RPMI7951 (cell line): ENCODE measurements around the gene CNTN5. TPM values are rescaled to one million over a fixed set of nuclear protein-coding genes. Genes with fewer than 3 reads are reported as not detected.

Source experiments
- DNase-seq: peaks from one replicate; pipeline ENCODE4 v3.0.0-alpha.2; 2012; ENCODE audit warnings: low read depth
- total RNA-seq: library from RNA; depleted of rRNA; stranded (reverse); fragments of >200 nt; shearing (Covaris generic); gene quantifications from 2 replicates; pipeline ENCODE4 v1.2.3, GENCODE V29; 2014

Gene CNTN5
- total RNA-seq, 1 experiment from 2014 or later: not detected

- DNase-seq: no peak
Observed at GRCh38 chr11:100080381-100080780, 1059.6 kb downstream of the CNTN5 start.

- no peak for DNase-seq
Observed at GRCh38 chr11:100080821-100081220, 1060.1 kb downstream of the CNTN5 start.

GRCh38 chr11:100093698-100094097, 1072.9 kb downstream of the CNTN5 start:
- no peak for DNase-seq

- DNase-seq: no peak
Observed at GRCh38 chr11:100094121-100094865, 1073.5 kb downstream of the CNTN5 start.

- DNase-seq: no peak
Observed at GRCh38 chr11:100095809-100096208, 1075.1 kb downstream of the CNTN5 start.

- peak; percentile 8 for DNase-seq
Observed at GRCh38 chr11:100098560-100098959, 1077.8 kb downstream of the CNTN5 start.

GRCh38 chr11:100105255-100105981, 1084.7 kb downstream of the CNTN5 start:
- DNase-seq: no peak

GRCh38 chr11:100105982-100106358, 1085.2 kb downstream of the CNTN5 start:
- no peak for DNase-seq

GRCh38 chr11:100119176-100119575, 1098.4 kb downstream of the CNTN5 start:
- DNase-seq: no peak

GRCh38 chr11:100133114-100133513, 1112.4 kb downstream of the CNTN5 start:
- DNase-seq: no peak

GRCh38 chr11:100141201-100141600, 1120.5 kb downstream of the CNTN5 start:
- DNase-seq: no peak

GRCh38 chr11:100151944-100152343, 1131.2 kb downstream of the CNTN5 start:
- DNase-seq: no peak

- DNase-seq: no peak
Observed at GRCh38 chr11:100152766-100153165, 1132.0 kb downstream of the CNTN5 start.

GRCh38 chr11:100163471-100163870, 1142.7 kb downstream of the CNTN5 start:
- DNase-seq: no peak

- no peak for DNase-seq
Observed at GRCh38 chr11:100174881-100175280, 1154.1 kb downstream of the CNTN5 start.

GRCh38 chr11:100176456-100176855, 1155.7 kb downstream of the CNTN5 start:
- no peak for DNase-seq

GRCh38 chr11:100177651-100178050, 1156.9 kb downstream of the CNTN5 start:
- no peak for DNase-seq

- DNase-seq: no peak
Observed at GRCh38 chr11:100182350-100182749, 1161.6 kb downstream of the CNTN5 start.

- no peak for DNase-seq
Observed at GRCh38 chr11:100182927-100183326, 1162.2 kb downstream of the CNTN5 start.

- no peak for DNase-seq
Observed at GRCh38 chr11:100185588-100185987, 1164.8 kb downstream of the CNTN5 start.

GRCh38 chr11:100188137-100188783, 1167.5 kb downstream of the CNTN5 start:
- DNase-seq: no peak

GRCh38 chr11:100190395-100190794, 1169.6 kb downstream of the CNTN5 start:
- DNase-seq: no peak

GRCh38 chr11:100192181-100192580, 1171.4 kb downstream of the CNTN5 start:
- no peak for DNase-seq
